Prostate gland (tissue), 2 donors: ENCODE data around the gene MAP1LC3B2.

Experiments
- CTCF ChIP-seq, 4 experiments: fragments of 200-600 bp in 2 of 4; fragments of 450-650 bp in 2 of 4; sonication (generic) in 2 of 4; IDR thresholded peaks; 1 replicate in 3 of 4; 2 replicates in 1 of 4; pipeline ENCODE4 v1.5.1; 2016 to 2019; ENCODE audit warnings: antibody characterized with exemption in 4 of 4, mild to moderate bottlenecking in 2 of 4, moderate library complexity in 2 of 4
- POLR2A ChIP-seq: fragments of 450-650 bp; IDR thresholded peaks from one replicate; pipeline ENCODE4 v1.6.1; 2016; ENCODE audit warnings: antibody characterized with exemption, mild to moderate bottlenecking
- POLR2AphosphoS5 ChIP-seq: sonication (generic); formaldehyde crosslinking; IDR thresholded peaks from one replicate; pipeline ENCODE4 v1.6.1; 2017; ENCODE audit warnings: antibody characterized with exemption

- TF ChIP-seq CTCF (IDR thresholded peaks at IDR 0.05): no peak
- TF ChIP-seq POLR2A: no peak
- no peak for TF ChIP-seq POLR2AphosphoS5
Measured at GRCh38 chr12:116535241-116535640, 23.9 kb upstream of the MAP1LC3B2 start.
